OCI-LY1 (cell line): ENCODE data around the gene TMSB15B.

Experiments used
- CTCF ChIP-seq: fragments of 200-600 bp; sonication (generic), shearing (Covaris generic); IDR thresholded peaks from 2 replicates; pipeline ENCODE4 v1.5.1; 2017; ENCODE audit warnings: mild to moderate bottlenecking, antibody characterized with exemption, low read length, moderate library complexity, mixed read lengths
- EZH2 ChIP-seq: fragments of 200-600 bp; sonication (generic), shearing (Covaris generic); IDR thresholded peaks from 2 replicates; pipeline ENCODE4 v1.8.0; 2017; ENCODE audit warnings: borderline replicate concordance, mixed run types, mild to moderate bottlenecking, antibody characterized with exemption, low read length, moderate library complexity, mixed read lengths

- TF ChIP-seq CTCF, result no peak
- no peak for TF ChIP-seq EZH2
Observed at GRCh38 chrX:104008831-104009230, 46.4 kb downstream of the TMSB15B start.
